GM18858 (cell line): ENCODE data around the gene IDH2.

Experiments used
- ATAC-seq: cut with Tn5 transposase; IDR thresholded peaks from one replicate; pipeline ENCODE4 v1.9.1; 2021; ENCODE audit not compliant: unreplicated experiment

The IDH2 gene

DNA sequence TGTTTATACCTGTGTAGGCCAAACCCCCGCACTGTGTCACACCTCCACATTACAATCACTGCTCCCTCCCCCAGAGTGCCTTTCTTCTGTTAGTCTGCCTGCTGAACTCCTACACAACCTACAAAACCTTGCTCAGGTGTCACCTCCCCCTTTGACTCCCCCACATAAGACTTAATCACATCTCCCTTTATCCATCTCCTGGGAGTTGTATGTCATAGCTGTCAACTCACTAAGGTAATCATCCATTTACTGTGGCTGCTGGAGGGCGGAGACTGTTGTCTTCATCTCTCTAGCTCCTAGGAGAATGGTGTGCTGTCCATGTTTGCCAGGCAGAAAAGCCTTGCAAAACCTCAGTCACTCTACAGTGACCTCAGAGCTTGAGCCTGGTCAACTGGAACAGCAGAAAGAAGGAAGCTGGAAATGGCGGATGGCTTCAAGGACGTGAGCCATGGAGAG lies 57.3 kb downstream of the IDH2 start:
- no peak for ATAC-seq

DNA sequence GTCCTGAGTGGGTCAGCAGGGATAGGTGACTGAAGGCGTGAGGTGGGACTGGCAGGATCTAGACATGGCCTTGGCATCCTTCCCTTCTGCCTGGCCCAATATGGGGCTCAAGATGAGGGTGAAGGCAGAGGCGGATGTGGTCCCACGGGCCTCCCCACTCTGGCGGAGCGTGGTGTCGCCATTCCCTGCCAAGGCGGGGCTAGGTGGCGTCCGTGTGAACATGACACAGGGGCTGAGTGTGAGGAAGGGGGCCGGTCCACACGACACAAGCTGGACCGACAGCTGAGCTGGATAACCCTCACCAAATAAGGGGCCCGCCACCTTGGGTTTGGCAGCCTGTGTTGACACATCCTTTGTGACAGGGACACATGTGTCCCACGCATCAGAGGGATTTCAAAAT lies 58.1 kb downstream of the IDH2 start:
- ATAC-seq = no peak

DNA sequence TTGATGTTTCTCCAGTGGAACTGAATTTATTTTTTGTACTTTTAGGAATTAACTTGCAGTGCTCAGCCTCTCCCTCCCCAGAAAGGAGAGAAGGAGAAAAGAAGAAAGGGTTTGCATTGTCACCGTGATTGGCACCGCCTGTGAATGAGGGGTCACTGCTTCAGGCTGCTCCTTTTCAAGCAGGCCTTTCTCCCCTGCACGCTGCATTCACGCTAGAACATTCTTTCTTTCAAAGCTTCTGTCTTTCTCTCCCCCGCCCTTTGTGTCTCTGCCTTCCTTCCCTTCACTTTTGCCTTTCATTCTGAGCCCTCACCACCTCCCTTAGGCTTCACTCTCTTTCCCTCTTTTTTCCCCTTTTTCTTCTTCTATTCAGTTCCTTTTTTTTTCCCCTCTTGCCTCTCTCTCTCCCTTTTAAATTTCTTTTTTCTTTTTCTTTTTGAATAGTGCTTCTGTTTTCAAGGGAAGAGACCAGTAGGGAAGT lies 58.7 kb downstream of the IDH2 start:
- ATAC-seq = no peak

DNA sequence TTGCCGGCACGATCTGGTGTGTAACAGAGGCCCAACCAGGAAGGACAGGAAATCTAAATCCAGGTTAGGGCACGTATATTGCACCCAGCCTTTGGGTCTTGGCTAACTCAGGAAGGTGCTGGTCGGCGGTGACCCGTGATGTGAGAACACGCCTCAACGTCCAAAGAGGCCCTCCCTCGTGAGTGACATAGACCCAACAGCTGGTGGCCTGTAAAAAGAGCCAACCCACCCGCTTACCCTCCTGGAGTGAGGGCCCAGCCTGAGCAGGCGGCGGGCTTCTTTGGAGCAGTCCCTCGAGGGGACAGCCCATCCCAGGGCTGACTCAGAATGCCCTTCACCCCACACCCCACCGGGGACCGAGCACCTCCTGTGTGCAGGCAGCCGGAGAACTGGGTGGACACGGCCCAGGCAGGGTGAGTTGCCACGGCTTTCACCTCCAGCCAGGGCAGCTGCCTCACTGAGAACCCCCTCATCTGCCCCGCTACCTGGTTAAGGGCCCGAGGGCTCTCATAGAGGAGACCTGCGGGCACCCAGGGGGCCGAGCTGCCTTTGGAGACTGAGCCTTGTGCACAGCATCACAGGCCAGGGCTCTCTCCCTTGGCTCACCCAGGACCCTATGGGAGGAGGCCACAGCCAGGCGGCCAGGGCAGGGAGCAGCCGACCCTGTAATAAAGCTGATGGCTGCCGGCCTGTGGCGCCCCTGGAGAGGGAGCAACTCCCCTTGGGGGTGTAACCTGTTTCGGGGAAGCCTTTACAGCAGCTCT lies 59.3 kb downstream of the IDH2 start:
- no peak for ATAC-seq

DNA sequence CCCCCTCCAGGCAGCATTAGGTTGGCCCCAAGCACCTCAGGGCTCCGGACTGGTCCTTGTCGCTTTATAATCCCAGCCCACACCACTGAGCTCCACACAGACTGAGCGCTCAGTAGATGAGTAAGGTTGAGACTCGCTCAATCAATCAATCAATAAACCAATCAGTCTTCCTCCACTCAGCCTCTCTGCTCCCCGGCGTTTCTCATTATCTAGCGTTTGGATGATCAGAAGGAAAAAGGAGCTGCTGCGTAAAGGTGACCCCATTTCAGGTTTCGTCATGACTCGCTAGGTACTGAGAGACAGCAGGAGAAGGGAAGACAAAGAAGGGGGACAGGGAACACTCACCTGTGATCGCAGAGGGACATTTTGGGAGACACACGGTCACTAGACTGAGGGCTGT lies 59.9 kb downstream of the IDH2 start:
- ATAC-seq = no peak

DNA sequence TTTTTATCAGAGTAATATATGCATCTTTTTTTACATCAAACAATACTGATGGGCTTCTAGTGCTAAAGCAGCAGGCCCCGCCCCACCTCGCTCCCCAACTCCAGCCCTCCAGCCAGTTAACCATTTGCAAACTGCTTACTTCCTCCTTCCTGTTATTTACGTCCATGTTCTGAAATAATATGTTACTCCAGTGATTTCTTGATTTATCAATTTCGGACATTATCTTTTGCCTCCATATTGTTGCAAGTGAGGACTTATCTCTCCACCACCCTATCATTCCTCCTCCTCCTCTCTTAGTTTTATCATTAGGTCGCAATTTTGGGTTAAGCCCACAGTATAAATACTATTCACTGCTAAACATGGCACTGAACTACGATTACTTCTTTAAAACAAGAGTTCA lies 61.6 kb downstream of the IDH2 start:
- no peak for ATAC-seq

DNA sequence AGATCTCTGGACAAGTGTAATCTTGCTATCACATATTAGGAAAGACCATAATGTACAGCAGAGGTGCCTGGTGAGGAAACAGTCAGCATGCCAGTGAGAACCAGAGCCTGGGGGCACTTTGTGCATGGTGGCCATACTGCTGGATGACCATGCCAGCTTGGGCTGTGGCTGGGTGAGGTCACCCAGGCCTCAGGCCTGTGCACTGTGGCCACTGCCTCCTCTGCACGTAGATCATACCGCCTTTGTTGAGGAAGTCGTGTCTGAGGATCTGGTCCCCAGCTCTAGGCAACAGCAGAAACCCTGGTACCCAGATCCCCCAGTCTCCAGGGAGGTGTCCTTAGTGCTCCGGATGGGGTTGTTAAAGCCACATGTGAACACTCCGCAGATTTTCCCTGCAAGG lies 62.3 kb downstream of the IDH2 start:
- no peak for ATAC-seq

DNA sequence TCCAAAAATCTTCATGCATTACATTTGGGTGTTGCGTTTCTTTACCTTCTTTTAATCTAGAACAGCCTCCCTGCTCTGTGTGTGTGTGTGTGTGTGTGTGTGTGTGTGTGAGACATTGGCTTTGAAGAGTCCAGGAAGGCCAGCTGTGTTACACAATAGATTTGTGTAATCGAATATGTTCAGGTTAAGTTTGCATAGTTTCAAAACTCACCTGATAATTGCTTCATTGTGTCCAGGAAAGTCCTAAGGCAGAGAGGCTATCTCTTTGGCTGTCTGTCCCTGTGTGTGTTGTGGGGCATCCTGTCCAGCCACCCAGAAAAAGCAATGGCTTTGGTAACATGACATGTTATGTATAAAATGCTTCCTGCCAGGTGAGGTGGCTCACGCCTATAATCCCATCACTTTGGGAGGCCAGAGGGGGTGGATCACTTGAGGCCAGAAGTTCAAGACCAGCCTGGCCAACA lies 63.6 kb downstream of the IDH2 start:
- no peak for ATAC-seq

DNA sequence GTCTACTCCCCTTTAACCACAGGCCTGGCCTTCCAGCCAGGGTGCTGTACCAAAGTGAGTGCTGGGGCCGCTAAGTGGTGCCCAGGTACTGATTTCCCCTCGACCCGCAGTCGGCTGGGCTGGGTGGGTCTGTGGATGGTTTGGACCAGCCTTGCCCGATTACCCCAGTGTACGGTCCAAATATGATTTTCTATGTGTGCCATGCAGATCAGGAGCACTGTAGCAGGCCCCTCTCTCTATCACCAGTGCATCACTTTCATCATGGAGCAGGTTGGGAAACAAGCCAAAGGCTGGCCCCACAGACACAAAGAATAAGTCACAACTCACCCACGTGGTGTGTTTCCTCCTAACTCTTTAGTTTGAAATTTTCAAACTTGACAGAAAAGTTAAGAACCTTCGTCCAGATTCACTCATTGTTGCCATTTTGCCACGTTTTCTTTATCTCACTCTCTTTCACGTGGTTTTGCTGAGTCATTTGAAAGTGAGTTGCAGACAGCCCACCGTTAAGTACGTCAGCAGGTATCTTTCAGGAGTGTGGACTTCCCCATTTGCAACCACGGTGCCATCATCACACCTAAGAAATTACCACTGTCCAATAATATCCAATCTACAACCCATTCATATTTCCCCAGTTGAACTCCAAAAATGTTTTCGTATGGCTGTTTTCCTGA lies 64.2 kb downstream of the IDH2 start:
- ATAC-seq = peak; percentile 71

DNA sequence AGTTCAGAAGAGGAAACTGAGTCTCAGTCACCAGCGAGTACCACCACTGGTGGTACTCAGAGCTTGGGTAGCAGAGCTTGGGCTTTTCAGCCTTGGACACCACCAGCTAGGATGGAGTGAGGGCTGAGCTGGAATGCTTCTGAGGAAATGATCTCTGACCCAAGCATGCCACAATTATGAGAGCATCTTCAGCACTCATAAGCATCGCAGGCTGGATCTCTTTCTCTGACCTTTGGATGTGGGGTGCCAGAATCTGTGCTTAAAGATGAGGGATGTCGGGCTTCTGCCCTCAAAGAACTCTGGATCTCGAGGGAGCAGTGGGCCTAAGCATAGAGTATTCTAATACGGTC lies 64.8 kb downstream of the IDH2 start:
- ATAC-seq = no peak

DNA sequence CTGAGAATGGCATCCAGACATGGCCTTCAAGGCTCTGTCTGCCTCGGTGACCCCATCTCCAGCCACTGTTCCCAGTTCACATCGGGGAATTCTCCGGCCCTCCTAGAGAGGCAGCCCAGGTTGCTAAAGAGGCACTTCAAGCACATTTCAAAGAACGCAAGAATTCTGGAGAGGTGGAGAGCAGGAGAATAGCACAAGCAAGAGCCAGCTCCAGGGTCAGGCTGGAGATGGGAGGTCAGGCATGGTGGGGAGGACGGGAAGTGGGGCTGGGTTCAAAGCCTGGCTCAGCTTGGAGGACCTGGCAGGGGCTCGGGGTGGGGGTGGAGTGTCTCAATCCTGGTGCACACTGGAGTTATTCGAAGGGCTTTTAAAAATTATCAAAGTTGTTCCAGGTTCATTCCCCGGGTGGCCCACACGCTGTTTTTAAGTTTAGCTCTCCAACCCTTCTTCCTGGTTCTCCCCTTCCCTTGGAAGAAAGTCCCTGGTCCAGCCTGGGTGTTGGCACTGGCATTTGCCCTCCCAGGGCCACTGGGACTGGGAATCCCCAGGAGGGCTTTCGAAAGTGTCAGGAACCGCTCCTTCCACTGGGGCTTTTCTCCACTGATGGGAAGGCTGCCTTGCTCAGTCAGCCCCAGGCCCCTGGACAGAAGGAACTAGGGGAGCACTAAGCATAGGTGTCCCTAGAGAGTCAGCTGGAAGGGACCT lies 65.3 kb downstream of the IDH2 start:
- ATAC-seq = no peak

DNA sequence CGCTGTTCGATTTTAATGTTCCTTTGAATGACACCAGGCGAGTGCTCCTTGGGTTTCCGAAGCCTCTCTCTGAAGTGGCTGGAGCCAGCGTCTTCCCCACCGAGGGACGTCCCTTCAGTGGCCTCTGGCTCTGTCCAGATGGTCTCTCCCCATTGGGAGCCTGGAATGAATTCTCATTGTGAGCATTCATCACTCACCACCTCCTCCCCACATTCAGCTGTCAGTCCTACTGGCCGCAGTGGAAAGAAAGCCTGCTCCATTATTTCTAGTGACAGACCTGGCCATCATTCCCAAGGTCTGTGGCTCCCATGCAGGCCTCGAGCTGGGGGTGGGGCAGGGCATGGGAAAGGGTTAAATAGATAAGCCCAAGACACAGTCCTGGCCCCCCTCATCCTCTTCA lies 65.9 kb downstream of the IDH2 start:
- ATAC-seq = no peak

DNA sequence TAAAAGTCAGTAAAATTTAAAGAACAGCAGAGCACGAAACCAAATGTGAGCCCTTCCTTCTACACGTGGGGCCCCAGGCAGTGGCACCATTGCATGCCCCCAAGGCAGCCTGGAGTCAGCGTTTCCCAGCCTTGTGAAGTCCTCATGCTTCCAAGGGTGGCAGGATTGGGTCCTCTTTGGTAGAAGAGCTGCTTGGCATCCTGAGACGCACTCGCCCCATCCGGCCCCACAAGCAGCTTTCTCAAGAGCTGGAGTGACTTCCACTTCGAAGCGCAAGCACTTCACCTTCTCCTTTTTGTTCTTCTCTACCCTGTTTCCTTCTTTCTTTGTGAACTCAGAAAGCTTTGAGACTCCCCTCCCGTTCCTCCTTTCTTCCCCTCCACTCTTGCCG lies 66.4 kb downstream of the IDH2 start:
- ATAC-seq = no peak

DNA sequence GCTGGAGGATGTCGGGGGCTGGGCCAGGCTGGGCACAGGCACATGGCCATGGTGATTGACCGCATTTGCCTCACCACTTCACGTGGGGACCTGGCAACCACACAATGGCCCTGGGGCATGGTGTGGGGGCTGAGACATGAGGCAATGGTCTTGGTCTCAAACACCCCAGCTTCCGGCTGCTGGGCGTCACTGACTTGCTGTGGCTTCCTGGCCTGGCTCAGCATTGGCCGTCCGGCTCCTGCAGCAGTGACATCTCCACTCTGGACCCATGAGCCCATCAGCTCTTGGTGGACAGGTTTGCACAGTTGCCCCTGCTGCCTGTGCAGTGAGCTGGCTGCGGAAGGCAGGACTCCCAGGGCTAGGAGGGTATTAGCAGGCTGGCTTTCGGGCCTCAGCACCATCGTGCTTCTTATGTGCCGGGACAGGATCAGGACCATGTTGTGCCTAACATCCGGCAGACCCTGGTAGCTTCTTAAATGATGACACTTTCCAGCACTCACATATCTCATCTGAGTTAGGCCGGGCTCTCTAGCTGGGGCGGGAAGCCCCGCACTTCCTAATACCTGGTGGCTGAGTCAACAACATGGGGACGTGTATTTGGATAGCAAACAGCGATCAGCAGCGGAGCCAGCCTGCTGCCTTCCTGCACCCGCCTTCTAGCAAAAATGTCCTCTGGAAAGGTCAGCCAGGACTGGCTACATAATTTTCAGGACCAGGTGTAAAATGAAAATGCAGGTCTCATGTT lies 67.0 kb downstream of the IDH2 start:
- no peak for ATAC-seq

DNA sequence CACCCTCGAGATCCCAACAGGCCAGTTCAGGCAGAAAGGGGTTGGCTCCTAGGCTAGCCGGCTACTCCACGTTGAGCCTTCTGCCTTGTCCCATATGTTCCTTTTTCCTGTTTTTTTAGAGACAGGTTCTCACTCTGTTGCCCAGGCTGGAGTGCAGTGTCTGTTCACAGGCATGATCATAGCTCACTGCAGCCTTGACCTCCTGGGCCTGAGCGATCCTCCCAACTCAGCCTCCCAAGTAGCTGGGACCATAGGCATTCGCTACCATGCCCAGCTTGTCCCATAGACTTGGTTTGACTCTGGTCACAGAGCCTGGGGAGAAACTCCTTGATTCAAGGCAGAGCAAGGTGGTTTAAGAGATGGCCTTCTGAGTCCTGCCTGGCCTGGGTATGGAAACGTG lies 68.8 kb downstream of the IDH2 start:
- no peak for ATAC-seq
